GM04504 (cell line): ENCODE results near the gene EMP2.
"Not testable (repeated sequence)": the region's sequence is repeated elsewhere in the genome, so short reads cannot be mapped to it uniquely, and the experiment has no call there.

Experiments used
- DNase-seq: peaks from one replicate; pipeline ENCODE4 v3.0.0-alpha.2; 2012; ENCODE audit warnings: low read depth

The EMP2 gene, protein sequence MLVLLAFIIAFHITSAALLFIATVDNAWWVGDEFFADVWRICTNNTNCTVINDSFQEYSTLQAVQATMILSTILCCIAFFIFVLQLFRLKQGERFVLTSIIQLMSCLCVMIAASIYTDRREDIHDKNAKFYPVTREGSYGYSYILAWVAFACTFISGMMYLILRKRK

DNA sequence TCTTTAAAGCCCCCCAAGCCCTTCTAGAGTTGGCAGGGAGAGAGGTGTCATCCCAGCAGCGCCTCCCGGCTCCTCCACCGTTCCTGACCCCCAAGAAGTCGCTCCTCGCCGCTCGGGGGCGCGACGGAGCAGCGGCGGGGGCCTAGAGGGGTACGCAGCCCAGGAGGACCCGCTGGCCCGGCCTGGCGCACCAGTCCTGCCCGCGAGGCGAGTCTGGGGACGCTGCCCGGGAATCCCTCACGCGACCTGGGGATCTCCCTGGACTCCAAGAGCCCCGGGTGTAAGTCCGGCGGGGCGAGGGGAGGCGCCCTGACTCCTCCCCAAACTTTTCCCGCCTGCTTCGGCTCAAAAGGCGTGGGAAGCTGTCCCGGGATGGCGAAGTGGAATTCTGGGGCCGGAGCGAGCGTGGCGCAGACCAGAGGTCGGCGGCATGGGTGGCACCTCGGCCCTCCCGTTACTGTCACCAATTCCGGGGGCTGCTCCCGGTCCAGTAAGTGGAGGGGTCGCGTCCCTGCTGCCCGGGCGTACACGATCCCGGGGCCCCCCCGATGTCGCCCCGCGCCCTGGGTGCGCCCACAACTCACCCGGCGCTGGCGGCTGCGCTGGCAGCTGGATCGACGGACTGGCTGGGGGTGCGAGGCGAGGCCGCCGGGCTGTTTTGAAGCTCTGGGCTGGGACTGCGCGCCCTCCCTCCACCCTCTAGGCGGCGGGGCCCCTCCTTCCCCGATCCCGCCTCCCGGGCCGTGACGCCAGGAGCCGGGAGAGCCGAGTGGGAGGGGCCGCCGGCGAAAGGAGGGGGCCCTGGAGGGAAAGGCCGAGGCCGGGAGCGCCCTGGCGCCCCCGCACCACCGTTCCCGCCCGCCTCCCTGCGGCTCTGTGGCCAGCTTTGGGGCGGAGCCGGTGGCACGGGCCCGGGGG, at the start of gene EMP2:
EMP2 (minus strand) TSS at position 634 of the 918 bp plus-strand sequence. CDS start 32,981 bp downstream, outside the sequence.
- DNase-seq: peak; percentile 29

GRCh38 chr16:10629592-10629963, 49.2 kb upstream of the EMP2 start:
- DNase-seq: no peak

DNA sequence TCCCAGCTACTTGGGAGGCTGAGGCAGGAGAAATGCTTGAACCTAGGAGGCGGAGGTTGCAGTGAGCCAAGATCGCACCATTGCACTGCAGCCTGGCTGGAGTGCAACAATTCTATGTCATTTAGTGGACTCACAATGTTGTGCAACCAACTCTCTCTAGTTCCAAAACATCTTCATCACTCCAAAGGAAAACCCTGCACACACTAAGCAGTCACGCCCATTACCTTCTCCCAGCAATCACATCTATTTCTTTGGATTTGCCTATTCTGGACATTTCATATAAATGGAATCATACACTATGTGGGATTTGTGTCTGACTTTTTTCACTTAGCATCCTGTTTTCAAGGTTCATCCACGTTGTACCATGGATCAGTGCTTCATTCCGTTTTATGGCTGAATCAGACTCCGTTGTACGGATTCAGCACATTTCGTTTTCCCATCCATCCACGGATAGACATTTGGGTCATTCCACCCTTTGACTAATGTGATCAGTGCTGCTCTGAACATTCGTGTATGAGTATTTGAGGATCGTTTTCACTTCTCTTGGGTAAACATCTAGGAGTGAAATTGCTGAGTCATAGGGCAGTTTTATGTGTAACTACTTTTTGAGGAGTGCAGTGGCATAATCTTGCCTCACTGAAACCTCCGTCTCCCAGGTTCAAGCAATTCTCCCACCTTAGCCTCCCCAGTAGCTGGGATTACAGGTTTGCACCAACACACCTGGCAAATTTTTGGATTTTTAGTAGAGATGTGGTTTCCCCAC, 45.4 kb upstream of the EMP2 start:
- DNase-seq: no peak

DNA sequence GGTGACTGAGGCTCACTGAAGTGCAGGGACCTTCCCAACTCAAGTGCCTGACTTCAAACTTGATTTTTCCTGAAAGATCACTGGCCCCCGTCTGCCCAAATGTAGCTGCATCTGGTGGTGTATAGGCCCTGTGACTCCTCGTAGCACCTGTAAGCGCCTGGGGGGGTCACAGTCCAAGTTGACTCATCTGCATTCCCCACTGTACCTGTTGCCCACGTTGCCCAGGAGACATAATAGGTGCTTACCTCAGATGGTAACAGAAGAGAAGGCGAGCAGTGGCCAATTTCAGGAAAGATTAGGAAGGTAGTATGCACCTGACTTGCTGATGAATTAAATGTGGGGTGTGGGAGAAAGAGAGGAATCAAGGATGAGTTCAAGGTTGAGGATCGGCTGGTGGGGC, 44.1 kb upstream of the EMP2 start:
- no peak for DNase-seq

DNA sequence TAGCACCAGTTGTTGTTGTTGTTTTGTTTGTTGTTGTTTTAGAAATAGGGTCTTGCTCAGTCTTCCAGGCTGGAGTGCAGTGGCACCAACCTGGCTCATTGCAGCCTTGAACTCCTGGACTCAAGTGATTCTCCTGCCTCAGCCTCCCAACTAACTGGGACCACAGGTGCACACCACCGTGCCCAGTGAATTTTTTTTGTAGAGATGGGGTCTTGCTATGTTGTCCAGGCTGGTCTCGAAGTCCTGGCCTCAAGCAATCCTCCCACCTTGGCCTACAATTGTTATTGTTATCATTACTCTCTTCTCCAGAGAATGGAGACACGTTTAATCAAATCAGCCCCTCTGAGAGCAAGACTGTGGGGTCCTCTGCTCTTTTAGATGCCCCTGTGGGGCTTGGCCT, 42.7 kb upstream of the EMP2 start:
- DNase-seq: no peak

GRCh38 chr16:10622036-10622921, 41.9 kb upstream of the EMP2 start:
- DNase-seq: no peak

DNA sequence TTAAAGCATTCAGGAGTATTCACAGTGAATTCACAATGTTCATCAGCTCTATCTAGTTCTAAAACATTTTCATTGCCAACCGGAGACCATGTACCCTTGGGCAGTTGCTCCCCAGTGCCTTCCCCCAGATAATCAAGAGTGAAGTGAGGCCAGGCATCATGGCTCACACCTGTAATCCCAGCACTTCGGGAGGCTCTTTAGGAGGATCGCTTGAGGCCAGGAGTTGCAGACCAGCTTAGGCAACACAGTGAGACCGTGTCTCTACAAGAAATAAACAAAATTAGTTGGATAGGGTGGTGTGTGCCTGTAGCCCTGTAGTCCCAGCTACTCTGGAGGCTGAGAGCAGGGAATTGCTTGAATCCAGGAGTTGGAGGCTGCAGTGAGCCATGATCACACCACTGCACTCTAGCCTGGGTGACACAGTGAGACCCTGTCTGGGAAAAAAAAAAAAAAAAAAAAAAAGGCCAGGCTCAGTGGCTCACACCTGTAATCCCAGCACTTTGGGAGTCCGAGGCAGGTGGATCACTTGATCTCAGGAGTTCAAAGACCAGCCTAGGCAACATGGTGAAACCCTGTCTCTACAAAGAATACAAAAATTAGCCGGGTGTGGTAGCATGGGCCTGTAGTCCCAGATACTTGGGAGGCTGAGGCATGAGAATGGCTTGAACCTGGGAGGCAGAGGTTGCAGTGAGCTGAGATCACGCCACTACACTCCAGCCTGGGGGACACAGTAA, 41.0 kb upstream of the EMP2 start:
- not testable (repeated sequence) for DNase-seq

DNA sequence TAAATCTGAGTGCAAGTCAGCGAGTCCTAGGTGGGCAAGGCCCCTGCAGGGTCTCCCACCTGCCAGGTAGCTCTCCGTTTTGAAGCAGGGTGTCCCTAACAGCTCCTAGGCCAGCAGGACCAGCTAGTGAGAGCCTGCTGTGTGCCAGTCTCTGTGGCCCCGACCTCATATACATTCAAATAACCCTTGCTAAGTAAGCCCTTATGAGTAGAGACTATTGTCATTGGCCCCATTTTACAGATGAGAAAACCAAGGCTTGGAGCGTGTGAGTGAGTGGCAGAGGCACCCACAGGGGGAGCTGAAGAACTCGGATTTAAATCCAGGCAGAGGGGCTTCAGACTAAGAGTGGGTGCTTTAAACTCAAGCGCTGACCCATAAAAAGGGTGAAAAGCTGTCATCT, 39.7 kb upstream of the EMP2 start:
- no peak for DNase-seq

- DNase-seq: no peak
These were observed 39.0 kb upstream of the EMP2 start for GRCh38 chr16:10619271-10619849.

GRCh38 chr16:10618710-10619209, 38.4 kb upstream of the EMP2 start:
- DNase-seq: no peak

GRCh38 chr16:10617662-10618420, 37.4 kb upstream of the EMP2 start:
- DNase-seq: no peak

GRCh38 chr16:10616756-10617640, 36.6 kb upstream of the EMP2 start:
- no peak for DNase-seq

DNA sequence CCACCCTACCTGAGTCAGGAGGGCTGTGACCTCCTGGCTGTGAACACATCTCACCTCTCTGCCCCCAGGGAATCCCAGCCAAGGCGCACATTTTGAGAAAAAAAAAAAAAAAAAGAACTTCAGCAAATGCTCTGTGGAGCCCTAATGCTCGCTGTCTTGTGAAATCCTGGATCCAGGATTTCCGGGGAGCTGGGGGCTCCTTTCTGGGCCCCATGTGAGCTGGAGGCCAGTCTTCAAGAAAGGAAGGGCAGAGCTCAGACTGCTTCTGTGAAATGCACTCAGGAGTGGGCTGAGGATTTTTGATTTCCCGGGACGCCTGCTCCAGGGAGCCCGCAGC, 36.0 kb upstream of the EMP2 start:
- DNase-seq: no peak

GRCh38 chr16:10614685-10615084, 34.3 kb upstream of the EMP2 start:
- DNase-seq: no peak

- no peak for DNase-seq
These were observed 33.5 kb upstream of the EMP2 start for GRCh38 chr16:10613785-10614485.

DNA sequence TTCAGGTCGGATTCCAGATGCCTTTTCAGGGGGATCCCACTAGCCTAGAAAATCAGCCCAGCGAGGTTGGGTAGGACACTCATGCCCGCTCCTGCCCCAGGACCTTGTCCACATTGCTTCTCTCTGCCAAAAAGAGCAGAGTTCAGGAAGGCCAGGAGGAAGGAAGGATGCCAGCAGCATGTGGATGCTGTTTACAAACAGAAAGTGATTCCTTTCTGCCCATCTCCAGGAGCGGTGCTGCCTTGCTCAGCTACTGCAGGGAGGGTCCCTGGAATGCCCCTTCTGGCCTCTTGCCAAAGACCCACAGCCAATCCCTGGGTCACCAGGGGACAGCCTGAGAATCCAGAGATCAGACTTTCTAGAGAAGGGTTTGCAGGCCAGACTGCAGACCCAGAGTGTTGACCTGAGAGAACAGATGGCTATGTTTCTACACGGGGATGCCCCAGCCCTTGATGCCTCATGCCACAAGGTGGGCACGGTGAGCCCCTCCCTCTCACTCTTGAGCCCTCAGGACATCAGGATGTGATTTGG, 32.3 kb upstream of the EMP2 start:
- DNase-seq: no peak

DNA sequence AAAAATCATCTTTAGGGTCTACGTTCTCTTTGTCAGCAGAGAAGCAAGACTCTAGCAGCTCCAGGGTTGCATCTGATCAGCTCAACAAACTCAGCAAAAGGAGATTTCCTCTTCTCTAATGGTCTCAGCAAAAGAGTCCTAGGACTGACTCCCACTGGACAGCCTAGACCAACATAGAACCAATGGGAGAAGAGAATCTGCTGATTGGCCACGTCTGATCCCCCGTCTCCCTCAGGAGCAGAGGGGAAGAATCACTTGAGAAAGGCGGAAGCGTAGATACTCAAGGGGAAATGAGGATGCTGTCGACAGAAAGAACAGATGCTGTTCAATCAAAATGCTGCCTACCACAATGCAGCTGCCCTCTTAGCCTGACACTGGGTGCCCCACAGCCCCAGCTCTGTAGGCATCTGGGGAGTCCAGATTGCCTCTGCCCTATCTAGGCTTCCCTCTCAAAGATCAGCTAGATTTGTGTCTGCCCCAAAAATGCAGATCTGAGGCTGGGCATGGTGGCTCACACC, 31.5 kb upstream of the EMP2 start:
- DNase-seq: no peak
